Naive thymus-derived CD4-positive, alpha-beta T cell (primary cell): ENCODE measurements around the gene ST6GALNAC4. TPM values are rescaled to one million over a fixed set of nuclear protein-coding genes. Genes with fewer than 3 reads are reported as not detected.

ENCODE experiments used
- ATAC-seq: fragments of 150-1000 bp; cut with Tn5 transposase; 2 replicates; pipeline ENCODE4 v1.10.0; 2021; ENCODE audit warnings: mild to moderate bottlenecking, moderate library complexity
- CTCF ChIA-PET: fragments of 350-600 bp; sonication (Branson Sonifier 250); formaldehyde crosslinking; loops from one replicate; lab custom pipeline; 2021; ENCODE audit warnings: antibody characterized with exemption; lab: Charles Lee
- POLR2A ChIA-PET: fragments of 350-600 bp; sonication (Branson Sonifier 250); formaldehyde crosslinking; loops from one replicate; lab custom pipeline; 2021; ENCODE audit warnings: antibody characterized with exemption, inconsistent platforms; lab: Charles Lee
- DNase-seq, 9 donors: peaks; one replicate each; pipeline versions ENCODE4 v3.0.0 to v3.0.0-alpha.2; 2020 to 2022; ENCODE audit warnings: mixed read lengths in 1 of 9
- H3K27ac ChIP-seq: one replicate; pipeline ENCODE4 v1.7.0; 2013; ENCODE audit warnings: mild to moderate bottlenecking, low read depth, low read length, moderate library complexity
- H3K27me3 ChIP-seq, 2 donors: one replicate each; pipeline ENCODE4 v1.7.0; 2013; ENCODE audit warnings: low read length in 2 of 2, mild to moderate bottlenecking in 2 of 2, moderate library complexity in 2 of 2; ENCODE audit not compliant: control insufficient read depth in 2 of 2, insufficient read depth in 2 of 2
- H3K36me3 ChIP-seq, 3 experiments: 1 replicate in 2 of 3; 2 replicates in 1 of 3; pipeline ENCODE4 v1.7.0; 2013; ENCODE audit warnings: low read length in 3 of 3, mild to moderate bottlenecking in 3 of 3, moderate library complexity in 1 of 3; ENCODE audit not compliant: insufficient read depth in 3 of 3, control insufficient read depth in 2 of 3
- H3K4me1 ChIP-seq, 2 donors: one replicate each; pipeline ENCODE4 v1.7.0; 2013; ENCODE audit warnings: low read length in 2 of 2, mild to moderate bottlenecking in 2 of 2, moderate library complexity in 1 of 2; ENCODE audit not compliant: control insufficient read depth in 2 of 2, insufficient read depth in 2 of 2
- H3K4me3 ChIP-seq: 2 replicates; pipeline ENCODE4 v1.7.0; 2013; ENCODE audit warnings: mild to moderate bottlenecking, low read length
- H3K9me3 ChIP-seq, 3 experiments: 1 replicate in 2 of 3; 2 replicates in 1 of 3; pipeline ENCODE4 v1.7.0; 2013; ENCODE audit warnings: low read length in 3 of 3; ENCODE audit not compliant: control insufficient read depth in 2 of 3
- H3K27ac Mint-ChIP-seq, 9 donors: one replicate each; pipeline ENCODE4 v1.8.0; 2020 to 2022; ENCODE audit warnings: mixed read lengths in 9 of 9, mild to moderate bottlenecking in 8 of 9, moderate library complexity in 5 of 9, inconsistent platforms in 2 of 9
- H3K27me3 Mint-ChIP-seq, 5 donors: one replicate each; pipeline ENCODE4 v1.8.0; 2021 to 2022; ENCODE audit warnings: mixed read lengths in 5 of 5, mild to moderate bottlenecking in 1 of 5
- H3K36me3 Mint-ChIP-seq, 5 donors: one replicate each; pipeline ENCODE4 v1.8.0; 2020 to 2022; ENCODE audit warnings: mixed read lengths in 5 of 5, mild to moderate bottlenecking in 3 of 5, inconsistent platforms in 1 of 5
- H3K4me1 Mint-ChIP-seq, 7 donors: one replicate each; pipeline ENCODE4 v1.8.0; 2020 to 2022; ENCODE audit warnings: mixed read lengths in 7 of 7, mild to moderate bottlenecking in 3 of 7, inconsistent platforms in 1 of 7
- H3K4me3 Mint-ChIP-seq, 10 donors: one replicate each; pipeline ENCODE4 v1.8.0; 2020 to 2022; ENCODE audit warnings: mild to moderate bottlenecking in 10 of 10, mixed read lengths in 10 of 10, moderate library complexity in 6 of 10, inconsistent platforms in 2 of 10
- H3K9me3 Mint-ChIP-seq, 11 donors: one replicate each; pipeline ENCODE4 v1.8.0; 2020 to 2022; ENCODE audit warnings: mixed read lengths in 11 of 11, mild to moderate bottlenecking in 4 of 11, inconsistent platforms in 1 of 11, moderate library complexity in 1 of 11
- intact Hi-C, 2 donors: fragments of 100-400 bp; cut with micrococcal nuclease; formaldehyde crosslinking; loops; one replicate each; pipeline ENCODE4 v1.15.1; 2023
- polyA plus RNA-seq, 2 donors: library from polyadenylated mRNA; unstranded; fragments of 300-500 nt; fragmentation: Illumina TruSeq; gene quantifications; one replicate each; pipeline ENCODE4 v1.2.3, GENCODE V29; 2021
- total RNA-seq, 6 experiments: library from RNA in 5 of 6; stranded (reverse) in 5 of 6; gene quantifications; 1 replicate in 5 of 6; 2 replicates in 1 of 6; pipeline ENCODE4 v1.2.3 and lab custom pipeline; 2021 to 2026

ST6GALNAC4 gene
- total and polyA plus RNA-seq, 7 experiments from 2014 or later = 20.0 to 51.0 (median 31.2) TPM

DNA sequence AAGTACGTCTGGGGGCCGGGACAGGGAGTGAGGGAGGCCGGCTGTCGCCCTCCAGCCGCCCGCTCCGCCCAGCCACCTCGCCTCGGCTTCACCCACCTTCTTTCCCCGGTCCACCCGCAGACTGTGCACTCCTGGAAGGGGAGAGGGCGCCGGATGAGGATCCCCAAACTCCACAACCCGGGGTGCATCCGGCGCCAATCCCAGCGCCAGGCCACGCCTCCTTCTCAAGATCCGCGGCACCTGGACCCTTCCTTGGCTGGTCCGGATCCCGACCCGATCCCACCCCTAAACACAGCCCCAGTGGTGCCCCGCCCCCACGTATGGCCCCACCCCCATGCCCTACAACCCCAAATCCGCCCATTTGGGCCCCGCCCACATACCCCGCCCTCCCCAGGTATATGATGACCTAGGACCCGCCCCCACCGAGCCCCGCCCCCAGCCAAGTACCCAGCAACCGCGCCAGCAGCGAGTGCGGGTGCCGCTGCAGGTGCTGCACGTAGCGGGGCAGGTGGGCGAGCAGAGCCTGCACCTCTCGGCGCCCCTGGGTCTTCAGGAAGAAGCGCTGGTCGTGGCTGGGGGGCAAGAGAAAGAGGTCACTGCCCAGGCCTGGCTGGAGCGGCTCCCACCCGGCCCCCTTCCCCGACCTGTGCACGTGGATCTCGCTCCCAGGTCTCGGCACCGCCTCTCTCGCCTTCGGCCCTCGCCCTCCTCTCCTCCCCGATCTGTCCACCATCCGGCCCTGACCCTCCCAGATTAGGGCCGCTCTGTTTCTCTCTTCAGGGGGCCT, 10.6 kb upstream of the ST6GALNAC4 start:
- Mint-ChIP-seq H3K4me3 (peak overlapping the region; percentile 52 to 76 (median 68)), H3K4me1 (peaks cover 7 to 30% (median 26%) of the 10 kb centered on the region in 7 donors), H3K36me3 (no peaks in the 10 kb centered on the region), H3K27me3 (peaks cover 0 to 42% (median 0%) of the 10 kb centered on the region in 5 donors), H3K9me3 (peaks cover 0 to 31% (median 0%) of the 10 kb centered on the region in 11 donors), H3K27ac (peak overlapping the region in 1 of 9 donors; percentile 70)
- CTCF ChIA-PET = no interaction called here
- POLR2A ChIA-PET = interaction anchor here (0.9 to 3.1 kb wide), 2 partner anchors 10 to 11 kb away, joined by 3 to 14 read pairs; partner anchors contain the start of gene DPM2
- peak in 6 of 9 donors; percentile 43 to 90 (median 65) for DNase-seq
- Histone ChIP-seq H3K4me1 (peaks cover 20 to 30% of the 10 kb centered on the region in 2 donors), H3K27ac (peak overlapping the region; percentile 42), H3K4me3 (peak overlapping the region; percentile 53), H3K36me3 (no peaks in the 10 kb centered on the region), H3K9me3 (no peaks in the 10 kb centered on the region), H3K27me3 (no peaks in the 10 kb centered on the region)
- intact Hi-C loops = loop anchor here in 1 of 2 donors (1.0 kb wide), 1 partner anchor 10 kb away; the partner anchor contains the start of gene DPM2
- peak; percentile 79 for ATAC-seq

DNA sequence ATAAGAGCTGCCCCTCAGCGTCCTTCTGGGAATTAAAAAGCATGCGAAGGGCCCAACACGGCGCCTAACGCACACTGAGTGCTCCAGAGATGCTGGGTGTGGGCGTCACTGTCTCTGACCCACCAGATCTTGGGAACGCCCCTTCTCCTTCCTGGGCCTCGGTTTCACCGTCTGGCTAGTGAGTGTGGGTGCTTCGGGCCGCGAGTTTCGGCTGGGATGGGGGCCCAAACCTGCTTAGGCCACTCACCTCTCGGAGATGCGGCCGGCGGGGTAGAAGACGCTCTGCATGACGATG, 10.0 kb upstream of the ST6GALNAC4 start:
- H3K9me3 Mint-ChIP-seq = peaks cover 0 to 31% (median 0%) of the 10 kb centered on the region in 11 donors
- H3K36me3 ChIP-seq = no peaks in the 10 kb centered on the region
- H3K4me3 ChIP-seq = peak overlapping the region; percentile 53
- DNase-seq = no peak
- intact Hi-C loops = loop anchor here in 1 of 2 donors (1.0 kb wide), 1 partner anchor 10 kb away; the partner anchor contains the start of gene DPM2
- H3K4me3 Mint-ChIP-seq = peak overlapping the region; percentile 52 to 76 (median 68)
- H3K4me1 Mint-ChIP-seq = peaks cover 10 to 35% (median 26%) of the 10 kb centered on the region in 7 donors
- no peaks in the 10 kb centered on the region for H3K27me3 ChIP-seq
- POLR2A ChIA-PET = interaction anchor here (0.6 to 1.5 kb wide), 3 partner anchors 8 to 457 kb away, joined by 3 to 5 read pairs (median 3); no protein-coding TSS in a partner anchor
- H3K27me3 Mint-ChIP-seq = peaks cover 0 to 45% (median 0%) of the 10 kb centered on the region in 5 donors
- peak; percentile 1 for ATAC-seq
- H3K27ac ChIP-seq = peak overlapping the region; percentile 42
- H3K27ac Mint-ChIP-seq = peak overlapping the region in 2 of 9 donors; percentile 29 to 70
- no peaks in the 10 kb centered on the region for H3K9me3 ChIP-seq
- H3K36me3 Mint-ChIP-seq = no peaks in the 10 kb centered on the region
- peaks cover 22 to 33% of the 10 kb centered on the region in 2 donors for H3K4me1 ChIP-seq
- CTCF ChIA-PET = no interaction called here

DNA sequence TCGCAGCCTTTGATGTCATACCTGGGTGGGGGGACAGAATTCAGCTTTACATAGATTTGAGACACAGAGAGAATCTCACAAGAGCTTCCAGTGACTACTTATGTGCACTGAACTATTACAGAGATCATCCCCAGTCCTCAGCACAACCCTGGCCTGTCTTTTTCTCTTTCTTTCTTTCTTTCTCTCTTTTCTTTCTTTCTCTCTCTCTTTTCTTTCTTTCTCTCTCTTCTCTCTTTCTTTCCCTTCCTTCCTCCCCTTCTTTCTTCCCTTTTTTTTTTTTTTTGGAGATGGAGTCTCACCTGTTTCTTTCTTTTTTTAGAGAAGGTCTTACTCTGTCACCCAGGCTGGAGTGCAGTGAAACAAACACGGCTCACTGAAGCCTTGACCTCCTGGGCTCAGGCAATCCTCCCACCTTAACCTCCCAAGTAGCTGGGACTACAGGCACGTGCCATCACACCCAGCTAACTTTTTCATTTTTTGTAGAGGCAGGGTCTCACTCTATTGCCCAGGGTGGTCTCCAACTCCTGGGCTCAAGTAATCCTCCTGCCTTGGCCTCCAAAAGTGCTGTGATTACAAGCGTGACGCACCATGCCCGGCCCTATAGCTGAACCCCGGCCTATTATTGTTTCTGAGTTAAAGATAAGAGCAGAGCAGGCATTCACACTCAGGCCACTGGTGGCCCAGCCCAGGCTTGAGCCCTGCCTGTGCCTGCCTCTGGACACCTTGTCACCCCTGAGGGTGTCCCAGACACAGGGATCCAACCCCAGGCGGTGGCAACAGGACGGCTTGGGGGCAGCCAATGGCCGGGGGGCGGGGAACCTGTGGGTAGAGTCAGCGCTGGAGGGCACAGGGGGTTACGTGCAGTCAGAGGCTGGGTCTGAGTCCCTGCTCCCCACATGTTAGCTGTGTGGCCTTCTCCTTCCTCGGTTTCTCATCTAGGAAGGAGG, 9.4 kb upstream of the ST6GALNAC4 start:
- no peak for DNase-seq
- Mint-ChIP-seq H3K36me3 (no peaks in the 10 kb centered on the region), H3K9me3 (peaks cover 0 to 24% (median 0%) of the 10 kb centered on the region in 11 donors), H3K4me3 (peak overlapping the region in 8 of 10 donors; percentile 59 to 76 (median 72)), H3K4me1 (peaks cover 10 to 34% (median 25%) of the 10 kb centered on the region in 7 donors), H3K27me3 (peaks cover 0 to 45% (median 0%) of the 10 kb centered on the region in 5 donors), H3K27ac (peak overlapping the region in 3 of 9 donors; percentile 29 to 82 (median 67))
- Histone ChIP-seq H3K9me3 (no peaks in the 10 kb centered on the region), H3K36me3 (no peaks in the 10 kb centered on the region), H3K27ac (no peak overlapping the region), H3K27me3 (no peaks in the 10 kb centered on the region), H3K4me1 (peaks cover 21 to 32% of the 10 kb centered on the region in 2 donors), H3K4me3 (peak overlapping the region; percentile 53)
- CTCF ChIA-PET = interaction anchor here (0.7 kb wide), 1 partner anchor 109 kb away, joined by 3 read pairs; no protein-coding TSS in a partner anchor
- no peak for ATAC-seq
- POLR2A ChIA-PET = interaction anchor here (0.6 to 1.5 kb wide), 3 partner anchors 8 to 456 kb away, joined by 3 to 5 read pairs (median 3); no protein-coding TSS in a partner anchor
- intact Hi-C loops = no loop called here

DNA sequence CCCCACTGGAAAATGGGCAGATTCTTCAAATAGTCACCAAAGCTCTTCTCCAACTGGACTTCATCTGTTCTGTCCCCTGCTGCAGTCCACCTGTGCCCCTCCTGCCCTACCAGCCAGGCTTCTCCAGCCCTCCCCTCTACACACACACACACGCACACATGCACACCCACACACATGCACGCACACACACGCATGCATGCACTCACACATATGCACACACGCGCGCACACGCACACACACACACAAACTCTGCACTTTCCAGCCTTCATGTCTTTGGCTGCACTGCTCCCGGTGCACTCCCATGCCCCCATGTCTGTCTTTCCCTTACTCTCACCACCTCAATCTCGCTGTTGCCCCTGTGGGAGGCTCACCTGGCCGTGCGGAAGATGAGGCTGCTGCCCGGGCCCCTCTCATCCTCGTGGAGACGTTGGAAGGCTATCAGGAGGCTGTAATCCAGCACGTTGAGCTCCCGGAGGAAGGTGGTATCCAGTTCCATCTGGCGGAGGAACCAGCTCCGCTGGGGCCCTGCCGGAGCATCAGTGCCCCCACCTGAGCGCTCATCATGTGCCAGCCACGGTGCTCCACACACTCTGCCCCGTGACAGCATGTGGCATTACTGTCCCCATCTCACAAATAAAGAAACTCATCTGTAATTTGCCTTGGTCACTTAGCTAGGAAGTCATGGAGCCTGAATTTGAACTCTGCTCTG, 8.0 kb upstream of the ST6GALNAC4 start:
- H3K4me1 Mint-ChIP-seq = peaks cover 8 to 30% (median 21%) of the 10 kb centered on the region in 7 donors
- intact Hi-C loops = no loop called here
- no peaks in the 10 kb centered on the region for H3K27me3 ChIP-seq
- H3K4me3 Mint-ChIP-seq = no peak overlapping the region
- no peaks in the 10 kb centered on the region for H3K36me3 Mint-ChIP-seq
- ChIA-PET CTCF (interaction anchor here (0.9 kb wide), 1 partner anchor 336 kb away, joined by 3 read pairs; no protein-coding TSS in a partner anchor), POLR2A (interaction anchor here (0.6 to 1.0 kb wide), 2 partner anchors 12 to 337 kb away, joined by 3 read pairs; no protein-coding TSS in a partner anchor)
- H3K4me1 ChIP-seq = peaks cover 10 to 25% of the 10 kb centered on the region in 2 donors
- peaks cover 0 to 17% (median 0%) of the 10 kb centered on the region in 11 donors for H3K9me3 Mint-ChIP-seq
- no peak for ATAC-seq
- H3K36me3 ChIP-seq = no peaks in the 10 kb centered on the region
- no peak for DNase-seq
- peaks cover 0 to 43% (median 0%) of the 10 kb centered on the region in 5 donors for H3K27me3 Mint-ChIP-seq
- H3K9me3 ChIP-seq = no peaks in the 10 kb centered on the region
- H3K4me3 ChIP-seq = no peak overlapping the region
- H3K27ac Mint-ChIP-seq = peak overlapping the region in 2 of 9 donors; percentile 29 to 79
- no peak overlapping the region for H3K27ac ChIP-seq

DNA sequence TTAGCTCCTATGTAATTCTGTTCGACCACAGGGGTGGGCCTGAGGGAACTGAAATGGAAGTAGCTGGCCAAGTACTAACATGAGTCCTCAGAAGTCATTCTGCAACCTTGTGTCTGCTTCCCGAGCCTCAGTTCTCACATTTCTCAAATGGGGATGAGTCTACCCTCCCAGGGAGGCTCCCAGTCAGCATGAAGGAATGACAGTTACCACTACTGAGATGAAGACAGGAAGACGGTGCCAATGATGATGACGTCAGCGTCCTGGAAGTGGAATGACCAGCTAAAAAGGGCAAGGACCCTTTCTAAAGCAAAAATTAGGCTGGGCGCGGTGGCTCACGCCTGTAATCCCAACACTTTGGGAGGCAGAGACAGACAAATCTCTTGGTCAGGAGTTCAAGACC, 6.9 kb upstream of the ST6GALNAC4 start:
- no peak for ATAC-seq
- no peaks in the 10 kb centered on the region for H3K36me3 Mint-ChIP-seq
- no peaks in the 10 kb centered on the region for H3K9me3 ChIP-seq
- intact Hi-C loops = no loop called here
- H3K4me3 Mint-ChIP-seq = no peak overlapping the region
- no peaks in the 10 kb centered on the region for H3K36me3 ChIP-seq
- no peak for DNase-seq
- H3K4me1 Mint-ChIP-seq = peaks cover 12 to 33% (median 17%) of the 10 kb centered on the region in 7 donors
- peaks cover 0 to 37% (median 0%) of the 10 kb centered on the region in 5 donors for H3K27me3 Mint-ChIP-seq
- no peak overlapping the region for H3K27ac Mint-ChIP-seq
- no peak overlapping the region for H3K27ac ChIP-seq
- H3K4me3 ChIP-seq = no peak overlapping the region
- peaks cover 9 to 25% of the 10 kb centered on the region in 2 donors for H3K4me1 ChIP-seq
- ChIA-PET POLR2A (interaction anchor here (0.7 to 3.1 kb wide), 5 partner anchors 13 to 208 kb away, joined by 3 to 13 read pairs (median 3); partner anchors contain the start of genes CDK9, PTRH1 and TTC16), CTCF (interaction anchor here (0.6 to 1.3 kb wide), 3 partner anchors 15 to 339 kb away, joined by 3 read pairs; no protein-coding TSS in a partner anchor)
- no peaks in the 10 kb centered on the region for H3K27me3 ChIP-seq
- H3K9me3 Mint-ChIP-seq = peaks cover 0 to 14% (median 0%) of the 10 kb centered on the region in 11 donors
